ENCODE measurements around the gene REST. TPM values are rescaled to one million over a fixed set of nuclear protein-coding genes. Genes with fewer than 3 reads are reported as not detected.

Gene REST
- total and polyA plus RNA-seq, 9 of the 15 experiments (the other 6 are each of a cell fraction or from before 2014, with no cell fraction given) = 2.9 to 24.0 (median 19.2) TPM

Small RNA genes lying within 50 kb of the gene (small RNA-seq; reads per million reads assigned to genes)
- gene RNU6-998P = not detected

Other genes with a start within 250 kb of the REST start
- not detected in 2 replicates for gene HOPX, start 226.6 kb upstream of the REST start, total RNA-seq (2014; rRNA removed)
- not detected in 2 replicates for gene HOPX, start 226.6 kb upstream of the REST start, total RNA-seq (2014; rRNA removed; fragmentation: Illumina TruSeq; extraction: Trizol)
- gene HOPX, start 226.6 kb upstream of the REST start, total RNA-seq (2015; rRNA removed; fragmentation: Illumina TruSeq; extraction: Trizol) = not detected in 2 replicates
- gene HOPX, start 226.6 kb upstream of the REST start, total RNA-seq (2021) = 0.24 and 0.27 TPM in 2 replicates
- gene HOPX, start 226.6 kb upstream of the REST start, polyA plus RNA-seq (2011; rRNA removed) = not detected in 2 replicates
- gene HOPX, start 226.6 kb upstream of the REST start, polyA plus RNA-seq (2014; fragmentation: Illumina TruSeq; extraction: Trizol) = not detected in 2 replicates
- not detected for gene HOPX, start 226.6 kb upstream of the REST start, polyA plus RNA-seq (2014; fragmentation: Nextera tagmentation; extraction: Ambion mirVana)
- not detected in 2 replicates for gene HOPX, start 226.6 kb upstream of the REST start, polyA plus RNA-seq (2014; rRNA removed)
- gene SPINK2, start 86.2 kb upstream of the REST start, total RNA-seq (2014; rRNA removed) = not detected in 2 replicates
- not detected in 2 replicates for gene SPINK2, start 86.2 kb upstream of the REST start, total RNA-seq (2014; rRNA removed; fragmentation: Illumina TruSeq; extraction: Trizol)
- not detected in 2 replicates for gene SPINK2, start 86.2 kb upstream of the REST start, total RNA-seq (2015; rRNA removed; fragmentation: Illumina TruSeq; extraction: Trizol)
- not detected in 2 replicates for gene SPINK2, start 86.2 kb upstream of the REST start, total RNA-seq (2021)
- not detected in 2 replicates for gene SPINK2, start 86.2 kb upstream of the REST start, polyA plus RNA-seq (2011; rRNA removed)
- not detected in 2 replicates for gene SPINK2, start 86.2 kb upstream of the REST start, polyA plus RNA-seq (2014; fragmentation: Illumina TruSeq; extraction: Trizol)
- not detected for gene SPINK2, start 86.2 kb upstream of the REST start, polyA plus RNA-seq (2014; fragmentation: Nextera tagmentation; extraction: Ambion mirVana)
- gene SPINK2, start 86.2 kb upstream of the REST start, polyA plus RNA-seq (2014; rRNA removed) = not detected in 2 replicates
- 26.6 and 28.2 TPM in 2 replicates for gene NOA1, start 69.7 kb downstream of the REST start, total RNA-seq (2014; rRNA removed)
- gene NOA1, start 69.7 kb downstream of the REST start, total RNA-seq (2014; rRNA removed; fragmentation: Illumina TruSeq; extraction: Trizol) = 11.9 and 12.3 TPM in 2 replicates
- gene NOA1, start 69.7 kb downstream of the REST start, total RNA-seq (2015; rRNA removed; fragmentation: Illumina TruSeq; extraction: Trizol) = 13.5 and 14.7 TPM in 2 replicates
- 25.4 and 25.7 TPM in 2 replicates for gene NOA1, start 69.7 kb downstream of the REST start, total RNA-seq (2021)
- 16.7 and 21.4 TPM in 2 replicates for gene NOA1, start 69.7 kb downstream of the REST start, polyA plus RNA-seq (2011; rRNA removed)
- gene NOA1, start 69.7 kb downstream of the REST start, polyA plus RNA-seq (2014; fragmentation: Illumina TruSeq; extraction: Trizol) = 16.5 and 17.4 TPM in 2 replicates
- gene NOA1, start 69.7 kb downstream of the REST start, polyA plus RNA-seq (2014; fragmentation: Nextera tagmentation; extraction: Ambion mirVana) = 1 to 10 TPM; 2.6 to 3.9 TPM
- 22.1 and 24.6 TPM in 2 replicates for gene NOA1, start 69.7 kb downstream of the REST start, polyA plus RNA-seq (2014; rRNA removed)
- 118 and 142 TPM in 2 replicates for gene POLR2B, start 71.0 kb downstream of the REST start, total RNA-seq (2014; rRNA removed)
- gene POLR2B, start 71.0 kb downstream of the REST start, total RNA-seq (2014; rRNA removed; fragmentation: Illumina TruSeq; extraction: Trizol) = 158 and 177 TPM in 2 replicates
- 143 and 154 TPM in 2 replicates for gene POLR2B, start 71.0 kb downstream of the REST start, total RNA-seq (2015; rRNA removed; fragmentation: Illumina TruSeq; extraction: Trizol)
- 134 TPM in 2 replicates for gene POLR2B, start 71.0 kb downstream of the REST start, total RNA-seq (2021)
- 192 and 208 TPM in 2 replicates for gene POLR2B, start 71.0 kb downstream of the REST start, polyA plus RNA-seq (2011; rRNA removed)
- 136 and 140 TPM in 2 replicates for gene POLR2B, start 71.0 kb downstream of the REST start, polyA plus RNA-seq (2014; fragmentation: Illumina TruSeq; extraction: Trizol)
- 100 to 1,000 TPM in 1 of 2 experiments, 10 to 100 TPM in 1; 60.9 to 108 TPM for gene POLR2B, start 71.0 kb downstream of the REST start, polyA plus RNA-seq (2014; fragmentation: Nextera tagmentation; extraction: Ambion mirVana)
- gene POLR2B, start 71.0 kb downstream of the REST start, polyA plus RNA-seq (2014; rRNA removed) = 128 and 147 TPM in 2 replicates
- not detected in 2 replicates for gene IGFBP7, start 202.5 kb downstream of the REST start, total RNA-seq (2014; rRNA removed)
- not detected in 2 replicates for gene IGFBP7, start 202.5 kb downstream of the REST start, total RNA-seq (2014; rRNA removed; fragmentation: Illumina TruSeq; extraction: Trizol)
- not detected in 2 replicates for gene IGFBP7, start 202.5 kb downstream of the REST start, total RNA-seq (2015; rRNA removed; fragmentation: Illumina TruSeq; extraction: Trizol)
- gene IGFBP7, start 202.5 kb downstream of the REST start, total RNA-seq (2021) = 0.29 and 0.54 TPM in 2 replicates
- not detected in 2 replicates for gene IGFBP7, start 202.5 kb downstream of the REST start, polyA plus RNA-seq (2011; rRNA removed)
- gene IGFBP7, start 202.5 kb downstream of the REST start, polyA plus RNA-seq (2014; fragmentation: Illumina TruSeq; extraction: Trizol) = not detected in 2 replicates
- under 1 TPM; 0.27 to 0.49 TPM for gene IGFBP7, start 202.5 kb downstream of the REST start, polyA plus RNA-seq (2014; fragmentation: Nextera tagmentation; extraction: Ambion mirVana)
- not detected in 2 replicates for gene IGFBP7, start 202.5 kb downstream of the REST start, polyA plus RNA-seq (2014; rRNA removed)

Measured in K562 (cell line).